Stimulated activated CD4-positive, alpha-beta T cell treated with anti-CD3 and anti-CD28 coated beads, Interleukin-2, amount 100 ng/mL, for 4 hours (primary cell): ENCODE data around the gene SGSM2.

Experiments used
- DNase-seq: peaks from one replicate; pipeline ENCODE4 v3.0.0-alpha.2; 2020; ENCODE audit warnings: low read depth

The SGSM2 gene

DNA sequence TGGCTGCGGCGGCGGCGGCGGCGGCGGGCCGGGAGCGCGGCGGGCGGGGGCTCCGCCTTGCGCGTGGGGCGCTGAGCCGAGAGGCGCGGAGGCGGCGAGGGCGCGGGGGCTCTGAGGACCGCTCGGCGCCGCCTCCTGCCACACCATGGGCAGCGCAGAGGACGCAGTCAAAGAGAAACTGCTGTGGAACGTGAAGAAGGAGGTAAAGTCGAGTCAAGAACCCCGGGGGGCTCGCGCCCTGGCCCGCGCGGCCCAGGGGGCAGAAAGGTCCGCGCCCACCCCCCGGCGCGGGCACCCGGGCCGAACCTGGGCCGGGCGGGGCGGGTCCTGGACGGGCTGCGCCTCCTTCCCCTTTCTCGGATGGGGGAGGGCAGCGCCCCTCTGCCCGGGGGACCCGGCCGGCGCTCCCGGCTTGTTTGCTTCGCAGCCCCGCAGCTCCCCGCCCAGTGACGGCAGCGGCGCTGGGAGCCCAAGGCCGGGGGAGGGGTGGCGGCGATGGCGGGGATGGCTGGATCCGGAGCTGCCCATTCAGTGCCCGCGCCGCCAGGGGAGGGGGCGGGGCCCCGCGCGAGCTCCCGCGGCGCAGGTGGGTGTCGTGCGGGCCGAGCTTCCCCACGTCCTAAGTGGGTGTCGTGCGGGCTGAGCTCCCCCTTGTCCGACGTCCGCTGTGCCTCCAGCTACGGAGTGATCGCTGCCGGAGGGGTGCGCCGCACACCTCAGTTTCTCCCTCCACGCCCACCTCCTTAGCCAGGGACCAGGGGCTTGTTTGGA is 428 bp downstream of the SGSM2 start:
- no peak for DNase-seq

- DNase-seq: no peak
Observed at GRCh38 chr17:2338315-2338657, 985 bp downstream of the SGSM2 start.

GRCh38 chr17:2343421-2343820 is 6.1 kb downstream of the SGSM2 start:
- no peak for DNase-seq

DNA sequence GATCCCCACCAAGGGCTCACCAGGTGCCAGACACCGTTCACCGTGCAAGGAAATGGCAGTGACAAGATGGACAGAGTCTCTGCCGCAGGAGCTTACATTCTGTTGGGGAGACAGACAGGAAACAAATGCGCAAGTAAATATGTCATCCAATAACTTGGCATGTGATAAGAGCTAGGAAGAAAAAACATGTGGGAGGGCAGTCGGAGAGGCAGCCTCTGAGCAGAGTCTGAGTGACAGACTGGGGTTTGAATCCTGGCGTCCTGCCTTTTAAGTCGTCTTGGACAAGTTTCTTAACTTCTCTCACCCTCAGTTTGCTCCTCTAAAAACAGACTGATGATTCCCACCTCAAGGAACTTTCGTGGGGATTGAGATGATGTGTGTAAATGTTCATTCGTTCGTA is 7.2 kb downstream of the SGSM2 start:
- DNase-seq: no peak

GRCh38 chr17:2346475-2346874 is 9.2 kb downstream of the SGSM2 start:
- DNase-seq: no peak

DNA sequence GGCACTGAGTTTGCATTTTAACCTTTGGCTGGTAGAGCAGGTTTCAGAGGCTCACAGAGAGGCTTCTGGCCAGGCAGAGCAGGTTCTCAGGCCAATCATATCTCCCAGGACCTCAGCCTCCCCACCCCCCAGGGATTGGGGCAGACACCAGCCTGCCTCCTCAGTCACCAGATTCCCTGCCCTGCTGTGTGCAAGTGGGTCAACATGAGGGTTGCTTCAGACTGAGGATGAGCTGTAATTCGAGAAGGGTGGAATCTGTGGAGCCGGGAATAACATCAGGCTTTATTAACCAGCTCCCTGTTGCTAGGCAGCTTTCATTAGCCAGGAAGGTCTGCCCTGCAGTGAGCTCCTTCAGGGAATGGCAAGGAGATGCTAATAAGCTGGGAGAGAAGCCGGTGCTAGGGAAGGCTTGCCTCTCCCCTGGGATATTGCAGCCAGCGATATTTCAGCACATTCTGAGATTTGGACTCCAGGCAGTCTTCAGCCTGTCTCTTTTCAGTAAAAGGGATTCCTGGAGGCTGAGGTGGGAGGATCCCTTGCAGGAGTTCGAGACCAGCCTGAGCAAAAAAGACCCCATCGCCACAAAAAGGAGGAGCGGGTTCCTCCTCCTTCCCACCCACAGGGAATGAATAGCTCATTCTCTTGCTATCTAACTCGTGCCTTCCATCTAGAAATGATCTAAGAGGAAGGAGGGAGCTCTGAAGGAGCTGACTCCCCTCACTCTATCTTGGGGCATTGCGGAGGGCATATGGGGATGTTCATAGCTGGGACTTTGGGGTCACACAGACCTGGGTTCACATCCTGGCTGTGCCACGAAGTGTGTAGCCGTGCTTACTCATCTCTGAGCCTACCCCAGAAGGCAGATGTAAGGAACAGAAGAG is 10.7 kb downstream of the SGSM2 start:
- no peak for DNase-seq

DNA sequence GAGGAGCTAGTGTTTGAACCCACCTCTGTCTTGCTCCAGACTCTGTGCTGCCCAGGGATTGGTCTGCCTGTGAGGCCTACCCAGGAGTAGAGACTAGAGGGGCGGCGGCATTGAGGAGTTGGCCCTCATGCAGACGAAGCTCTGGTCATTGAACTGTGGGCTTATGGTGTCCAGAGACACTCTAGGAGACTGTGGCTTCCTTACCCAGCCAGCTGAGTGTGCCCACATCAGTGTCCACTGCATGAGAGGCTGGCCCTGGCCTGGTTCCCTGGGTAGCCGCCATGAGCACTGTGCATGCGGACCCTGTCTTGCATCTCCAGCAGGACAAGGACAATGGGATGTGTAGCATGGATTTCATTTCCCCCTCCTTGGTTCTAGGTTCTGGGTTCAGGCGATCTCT is 14.0 kb downstream of the SGSM2 start:
- no peak for DNase-seq

DNA sequence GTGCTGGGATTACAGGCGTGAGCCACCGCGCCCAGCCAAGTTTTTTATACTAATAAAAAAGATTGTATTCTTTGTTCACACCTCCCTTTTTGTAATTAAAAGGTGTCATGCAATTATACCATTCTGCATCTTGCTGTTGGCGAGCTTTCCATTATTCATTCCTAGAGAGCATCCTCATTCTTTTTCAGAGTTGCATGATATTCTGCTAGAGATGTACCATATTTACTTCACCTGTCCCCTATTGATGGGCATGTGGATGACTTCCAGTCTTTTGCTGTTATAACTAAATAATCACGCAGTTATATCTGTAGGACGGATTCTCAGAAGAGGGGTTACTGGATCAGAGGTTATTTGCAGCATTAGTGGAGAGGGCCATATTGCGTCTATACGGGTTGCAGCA is 17.0 kb downstream of the SGSM2 start:
- DNase-seq: no peak

GRCh38 chr17:2357237-2357636 is 19.9 kb downstream of the SGSM2 start:
- no peak for DNase-seq

- DNase-seq: no peak
Observed at GRCh38 chr17:2357931-2358434, 20.7 kb downstream of the SGSM2 start.

DNA sequence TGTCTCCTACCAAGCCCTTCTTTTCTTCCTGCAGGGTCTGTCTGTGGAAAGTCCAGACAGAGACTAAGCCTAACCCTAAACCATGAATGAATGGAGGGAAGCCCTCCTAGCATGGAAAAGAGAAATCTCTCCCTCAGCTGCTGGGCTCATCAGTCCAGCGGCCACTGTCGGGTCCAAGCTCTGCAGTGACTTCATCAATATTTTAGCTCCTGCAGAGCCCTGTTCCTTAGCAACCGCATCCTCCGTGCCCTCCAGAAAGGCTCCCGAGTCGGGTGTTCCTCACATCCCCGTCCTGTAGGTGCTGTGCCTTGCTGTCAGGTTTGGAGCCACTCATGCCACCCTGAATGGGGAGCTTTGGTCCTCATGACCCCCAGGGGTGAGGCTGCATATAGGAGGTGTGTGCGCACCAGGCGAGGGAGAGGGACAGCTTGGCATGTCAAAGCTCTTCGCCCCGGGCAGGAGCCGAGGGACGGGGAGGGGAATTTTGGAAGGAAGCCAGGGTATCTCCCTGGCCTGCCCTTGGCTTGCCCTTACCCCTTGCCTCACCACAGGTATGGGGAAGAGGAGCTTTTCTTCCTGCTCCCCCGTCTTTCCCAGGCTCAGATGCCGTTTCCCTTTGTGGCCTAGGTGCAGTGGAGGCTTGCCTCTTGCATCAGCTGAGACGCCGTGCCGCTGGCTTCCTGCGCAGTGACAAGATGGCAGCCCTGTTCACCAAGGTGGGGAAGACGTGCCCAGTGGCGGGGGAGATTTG is 23.9 kb downstream of the SGSM2 start:
- DNase-seq: no peak

GRCh38 chr17:2362016-2362415 is 24.7 kb downstream of the SGSM2 start:
- DNase-seq: no peak

DNA sequence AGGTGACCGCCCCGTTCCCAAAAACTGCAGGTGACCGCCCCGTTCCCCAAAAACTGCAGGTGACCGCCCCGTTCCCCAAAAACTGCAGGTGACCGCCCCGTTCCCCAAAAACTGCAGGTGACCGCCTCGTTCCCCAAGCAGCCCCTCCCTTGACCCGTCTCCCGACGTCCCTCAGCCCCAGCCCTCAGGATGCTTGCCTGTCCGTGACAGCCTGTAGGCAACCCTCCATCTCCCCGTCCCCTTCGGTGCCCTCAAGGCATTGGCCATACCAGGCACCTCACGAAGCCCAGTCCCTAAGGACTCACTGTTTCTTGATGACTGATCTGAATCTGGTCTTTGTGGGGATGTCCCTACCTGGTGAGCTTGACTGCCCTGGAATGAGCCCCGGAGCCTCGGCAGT is 25.1 kb downstream of the SGSM2 start:
- no peak for DNase-seq

GRCh38 chr17:2362881-2363280 is 25.6 kb downstream of the SGSM2 start:
- DNase-seq: no peak

DNA sequence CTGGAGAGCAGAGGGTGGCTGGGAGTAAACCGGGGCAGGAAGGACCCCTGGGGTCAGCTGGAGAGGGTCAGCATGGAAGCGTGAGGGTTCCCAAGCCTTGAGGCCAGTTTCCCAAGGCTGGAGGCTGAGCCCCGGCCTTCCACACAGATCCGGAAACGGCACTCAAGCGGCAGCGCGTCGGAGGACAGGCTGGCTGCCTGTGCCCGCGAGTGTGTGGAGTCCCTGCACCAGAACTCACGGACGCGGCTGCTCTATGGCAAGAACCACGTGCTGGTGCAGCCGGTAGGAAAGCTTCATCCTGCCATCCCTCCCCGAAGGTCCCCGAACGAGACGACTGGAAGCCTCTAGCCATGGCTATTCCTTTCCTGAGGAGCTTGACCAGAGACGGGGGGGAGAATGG is 26.0 kb downstream of the SGSM2 start:
- no peak for DNase-seq

DNA sequence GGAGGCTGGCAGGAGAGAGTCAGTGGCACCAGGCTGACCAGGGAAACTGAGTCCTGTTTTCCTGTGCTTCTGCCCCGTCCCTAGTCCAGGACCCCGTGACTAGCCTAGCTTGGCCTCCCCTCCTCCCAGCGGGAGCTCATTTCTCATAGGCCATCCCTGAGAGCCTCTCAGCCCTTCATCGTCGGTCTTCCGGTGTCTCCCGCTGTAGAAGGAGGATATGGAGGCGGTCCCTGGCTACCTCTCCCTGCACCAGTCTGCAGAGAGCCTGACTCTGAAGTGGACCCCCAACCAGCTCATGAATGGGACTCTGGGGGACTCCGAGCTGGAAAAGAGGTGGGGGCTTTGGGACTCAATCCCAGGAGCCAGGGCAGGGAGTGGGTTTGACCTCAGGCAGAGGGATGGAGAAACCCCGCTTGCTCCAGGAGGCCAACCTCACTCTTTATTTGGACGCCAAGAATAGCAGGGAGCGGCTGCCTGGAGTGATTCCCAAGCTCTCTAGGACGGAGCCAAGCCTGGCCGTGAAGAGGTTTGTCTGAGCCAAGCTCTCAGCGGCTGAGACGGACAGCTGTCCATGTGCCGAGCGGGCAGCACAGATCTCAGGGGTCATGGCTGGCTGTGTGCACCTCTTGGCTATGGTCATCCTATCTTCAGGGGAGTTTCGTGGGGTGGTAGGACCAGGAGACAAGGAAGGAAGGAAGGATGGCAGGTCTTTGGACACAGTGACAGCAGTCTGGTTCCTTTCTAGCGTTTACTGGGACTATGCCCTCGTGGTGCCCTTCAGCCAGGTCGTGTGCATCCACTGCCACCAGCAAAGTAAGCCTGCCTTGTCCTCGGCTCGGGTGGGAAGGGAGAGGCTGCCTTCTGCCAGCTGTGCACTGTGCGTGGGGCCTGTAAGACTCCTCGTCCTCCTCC is 26.8 kb downstream of the SGSM2 start:
- no peak for DNase-seq

- no peak for DNase-seq
Observed at GRCh38 chr17:2364763-2365116, 27.4 kb downstream of the SGSM2 start.

DNA sequence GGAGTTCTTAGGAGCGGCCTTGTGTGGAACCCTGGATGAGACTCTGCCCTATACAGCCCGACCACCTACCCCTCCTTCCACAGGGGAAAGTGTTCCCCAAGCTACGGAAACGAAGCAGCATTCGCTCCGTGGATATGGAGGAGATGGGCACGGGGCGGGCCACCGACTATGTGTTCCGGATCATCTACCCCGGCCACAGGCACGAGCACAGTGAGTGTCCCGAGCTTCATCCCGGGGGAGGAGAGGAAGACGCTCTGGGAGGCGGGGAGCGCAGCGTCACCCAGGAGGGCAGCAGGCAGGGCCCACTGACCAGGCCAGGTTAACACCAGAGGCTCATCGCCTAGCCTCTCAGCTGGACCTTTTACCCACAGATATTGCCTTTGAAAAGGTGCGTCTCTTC is 27.8 kb downstream of the SGSM2 start:
- DNase-seq: no peak

DNA sequence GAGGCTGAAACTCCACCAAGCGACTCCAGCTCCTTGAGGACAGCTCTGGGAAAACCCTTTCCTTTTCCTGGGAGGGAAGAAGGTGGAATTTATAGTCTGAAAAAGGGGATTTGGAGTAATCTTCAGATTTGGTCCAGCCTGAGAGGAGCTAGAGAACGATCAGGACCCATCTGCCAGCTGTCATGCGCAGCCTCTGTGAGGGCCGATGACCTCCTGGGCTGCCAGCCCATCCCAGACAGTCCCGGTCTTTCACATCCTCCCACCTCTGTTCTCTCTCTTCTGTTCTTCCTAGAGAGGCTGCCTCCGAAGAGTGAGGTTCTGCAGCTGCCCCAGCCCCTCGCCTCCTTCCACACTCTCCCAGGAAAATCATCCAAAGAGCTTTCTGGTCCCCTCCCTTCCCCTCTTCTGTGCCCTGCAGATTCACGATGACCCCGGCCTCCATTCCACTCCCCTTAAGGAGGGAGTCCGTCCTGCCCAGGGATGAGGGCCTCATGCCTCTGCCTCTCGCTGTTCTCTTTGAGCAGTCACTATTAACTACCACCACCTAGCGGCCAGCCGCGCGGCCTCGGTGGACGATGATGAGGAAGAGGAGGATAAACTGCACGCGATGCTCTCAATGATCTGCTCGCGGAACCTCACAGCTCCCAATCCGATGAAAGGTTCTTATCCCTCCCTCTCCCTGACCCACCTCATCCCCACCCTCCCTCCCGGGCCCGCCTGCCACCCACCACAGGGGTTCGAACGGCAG is 29.6 kb downstream of the SGSM2 start:
- no peak for DNase-seq

- DNase-seq: no peak
Observed at GRCh38 chr17:2368359-2368758, 31.1 kb downstream of the SGSM2 start.

DNA sequence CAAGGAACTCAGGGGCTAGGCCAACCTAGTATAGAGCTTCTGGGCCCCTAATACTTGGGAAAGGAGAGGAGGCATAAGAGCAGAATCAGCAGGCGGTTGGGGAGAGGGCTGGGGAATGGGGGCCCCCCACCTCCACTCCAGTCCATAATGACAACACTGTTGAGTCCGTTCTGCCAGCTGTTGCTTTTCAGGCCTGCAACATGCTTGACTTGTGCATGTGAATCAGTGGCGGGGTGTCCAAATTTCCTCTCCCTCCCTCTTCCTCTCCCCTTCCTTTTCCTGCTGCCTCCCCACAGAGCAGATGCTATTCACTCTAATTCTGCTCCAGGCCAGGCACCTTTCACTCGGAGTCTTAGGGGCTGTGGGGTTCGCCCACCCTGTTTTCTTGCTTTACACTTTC is 31.7 kb downstream of the SGSM2 start:
- DNase-seq: no peak
